Measurements from ENCODE around the gene ARID1B. TPM values are rescaled to one million over a fixed set of nuclear protein-coding genes. Genes with fewer than 3 reads are reported as not detected.

ARID1B gene
- total and polyA plus RNA-seq, 2 of the 13 experiments (the other 11 are each of a cell fraction or from before 2014, with no cell fraction given), result 20.1 to 32.6 TPM

- TF ChIP-seq HNF4A (CRISPR knock-in tag; IDR thresholded peaks at IDR 0.05), result peak; percentile 32
- no peak for TF ChIP-seq MBD4 (IDR thresholded peaks at IDR 0.05; ENCODE audit: borderline replicate concordance, low read length)
- TF ChIP-seq PITX1 (CRISPR knock-in tag; IDR thresholded peaks at IDR 0.05), result peak; percentile 23; the same call in 1 of the 2 replicates
- 0 out of 2 replicates have a peak, but pooled peaks have one; percentile 24 for TF ChIP-seq MEF2D (CRISPR knock-in tag; IDR thresholded peaks at IDR 0.05)
- TF ChIP-seq NFRKB (IDR thresholded peaks at IDR 0.05), result no peak
- TF ChIP-seq ZNF598 (CRISPR knock-in tag; IDR thresholded peaks at IDR 0.05; ENCODE audit: borderline replicate concordance), result 0 out of 2 replicates have a peak, but pooled peaks have one; percentile 38
- no peak for TF ChIP-seq TRIM22 (IDR thresholded peaks at IDR 0.05)
- no peak for TF ChIP-seq ZNF530 (CRISPR knock-in tag; IDR thresholded peaks at IDR 0.05; ENCODE audit: low read depth)
- TF ChIP-seq SKI (IDR thresholded peaks at IDR 0.05; ENCODE audit: partially characterized antibody), result peak; percentile 28
- TF ChIP-seq ARID5B (CRISPR knock-in tag; IDR thresholded peaks at IDR 0.05), result peak; percentile 61
- TF ChIP-seq ZFP82 (CRISPR knock-in tag; IDR thresholded peaks at IDR 0.05; ENCODE audit: borderline replicate concordance), result no peak
- TF ChIP-seq ZNF629 (CRISPR knock-in tag; conservative IDR thresholded peaks at IDR 0.05), result no peak
- no peak for TF ChIP-seq RBAK (CRISPR knock-in tag; IDR thresholded peaks at IDR 0.05)
- TF ChIP-seq ARNT2 (CRISPR knock-in tag; IDR thresholded peaks at IDR 0.05; ENCODE audit: low read depth), result no peak
- TF ChIP-seq CERS6 (CRISPR knock-in tag; IDR thresholded peaks at IDR 0.05), result no peak
- TF ChIP-seq ZNF501 (CRISPR knock-in tag; IDR thresholded peaks at IDR 0.05), result no peak
- no peak for TF ChIP-seq U2AF2 (IDR thresholded peaks at IDR 0.05; ENCODE audit: low read depth, low read length)
- TF ChIP-seq MAFK (conservative IDR thresholded peaks at IDR 0.05 in 1 of 2, IDR thresholded peaks at IDR 0.05 in 1 of 2; ENCODE audit: low read length in 2 of 2), result no peak
- TF ChIP-seq ASH2L (IDR thresholded peaks at IDR 0.05; ENCODE audit: insufficient read length, low read depth, low read length), result no peak
- 0 out of 2 replicates have a peak, but pooled peaks have one; percentile 24 for TF ChIP-seq BCL6 (CRISPR knock-in tag; IDR thresholded peaks at IDR 0.05)
- no peak for TF ChIP-seq ATF2 (CRISPR knock-in tag; IDR thresholded peaks at IDR 0.05)
- TF ChIP-seq XRCC5 (optimal IDR thresholded peaks at IDR 0.05; ENCODE audit: low read length), result peak; percentile 47
- TF ChIP-seq ZNF883 (CRISPR knock-in tag; IDR thresholded peaks at IDR 0.05; ENCODE audit: not compliant biosample characterization), result peak; percentile 27
Measured at GRCh38 chr6:156752666-156753301, 24.4 kb upstream of the ARID1B start (continued).
